Liver (tissue), 9 donors: ENCODE results near the gene BRD3. TPM values are rescaled to one million over a fixed set of nuclear protein-coding genes. Genes with fewer than 3 reads are reported as not detected.

ENCODE experiments used
- DNase-seq: peaks from one replicate; pipeline ENCODE4 v3.0.0-alpha.2; 2017; ENCODE audit warnings: low spot score
- H3K27ac ChIP-seq, 2 donors: one replicate each; pipeline ENCODE4 v1.7.0; 2013; ENCODE audit warnings: inconsistent platforms in 2 of 2, low read length in 2 of 2, control low read depth in 1 of 2, low read depth in 1 of 2, mild to moderate bottlenecking in 1 of 2
- H3K27me3 ChIP-seq, 4 donors: one replicate each; pipeline versions ENCODE4 v1.6.1 to v1.7.0; 2013; ENCODE audit warnings: low read length in 3 of 4, inconsistent platforms in 1 of 4, mild to moderate bottlenecking in 1 of 4, moderate library complexity in 1 of 4; ENCODE audit not compliant: control insufficient read depth in 4 of 4, insufficient read depth in 4 of 4
- H3K36me3 ChIP-seq, 4 donors: one replicate each; pipeline versions ENCODE4 v1.6.1 to v1.7.0; 2013; ENCODE audit warnings: low read length in 3 of 4, mild to moderate bottlenecking in 3 of 4, low read depth in 1 of 4, moderate library complexity in 1 of 4; ENCODE audit not compliant: control insufficient read depth in 4 of 4, insufficient read depth in 3 of 4
- H3K4me1 ChIP-seq, 4 donors: one replicate each; pipeline versions ENCODE4 v1.6.1 to v1.7.0; 2013; ENCODE audit warnings: low read length in 3 of 4, mild to moderate bottlenecking in 3 of 4, moderate library complexity in 1 of 4; ENCODE audit not compliant: control insufficient read depth in 4 of 4, insufficient read depth in 4 of 4
- H3K4me3 ChIP-seq, 3 donors: one replicate each; pipeline versions ENCODE4 v1.6.1 to v1.7.0; 2013; ENCODE audit warnings: low read length in 3 of 3, control low read depth in 1 of 3, low read depth in 1 of 3, mild to moderate bottlenecking in 1 of 3
- H3K9ac ChIP-seq, 2 donors: one replicate each; pipeline ENCODE4 v1.7.0; 2013; ENCODE audit warnings: low read length in 2 of 2, mild to moderate bottlenecking in 2 of 2, moderate library complexity in 2 of 2, control low read depth in 1 of 2, low read depth in 1 of 2
- H3K9me3 ChIP-seq, 4 donors: one replicate each; pipeline versions ENCODE4 v1.6.1 to v1.7.0; 2013; ENCODE audit warnings: low read length in 3 of 4; ENCODE audit not compliant: control insufficient read depth in 4 of 4
- CTCF ChIP-seq: fragments of 150-350 bp; IDR thresholded peaks from 2 replicates; pipeline ENCODE4 v1.5.1; 2017; ENCODE audit warnings: improper control_type of control experiment, low read depth, low read length; ENCODE audit not compliant: missing input control
- EGR1 ChIP-seq, 2 donors: IDR thresholded peaks; 2 replicates each; pipeline ENCODE4 v1.6.1; 2016 to 2018; ENCODE audit warnings: antibody characterized with exemption in 2 of 2, low read depth in 2 of 2
- FOXA1 ChIP-seq: IDR thresholded peaks from 2 replicates; pipeline ENCODE4 v1.6.1; 2016; ENCODE audit warnings: antibody characterized with exemption
- FOXA2 ChIP-seq: IDR thresholded peaks from 2 replicates; pipeline ENCODE4 v1.6.1; 2016; ENCODE audit warnings: antibody characterized with exemption
- GABPA ChIP-seq, 2 donors: IDR thresholded peaks in 1 of 2; conservative IDR thresholded peaks in 1 of 2; 2 replicates each; pipeline ENCODE4 v1.6.1; 2016; ENCODE audit warnings: antibody characterized with exemption in 2 of 2, mild to moderate bottlenecking in 1 of 2, moderate library complexity in 1 of 2
- HNF4A ChIP-seq, 2 donors: conservative IDR thresholded peaks; 2 replicates each; pipeline ENCODE4 v1.6.1; 2016; ENCODE audit warnings: antibody characterized with exemption in 2 of 2, mild to moderate bottlenecking in 2 of 2
- JUND ChIP-seq, 2 donors: IDR thresholded peaks; 2 replicates each; pipeline ENCODE4 v1.6.1; 2016; ENCODE audit warnings: antibody characterized with exemption in 2 of 2
- MAX ChIP-seq: IDR thresholded peaks from 2 replicates; pipeline ENCODE4 v1.6.1; 2016; ENCODE audit warnings: antibody characterized with exemption
- NR2F2 ChIP-seq: IDR thresholded peaks from 2 replicates; pipeline ENCODE4 v1.6.1; 2016; ENCODE audit warnings: antibody characterized with exemption
- RAD21 ChIP-seq, 2 donors: IDR thresholded peaks; 2 replicates each; pipeline ENCODE4 v1.6.1; 2016; ENCODE audit warnings: antibody characterized with exemption in 2 of 2, mild to moderate bottlenecking in 2 of 2
- RXRA ChIP-seq, 2 donors: IDR thresholded peaks; 2 replicates each; pipeline ENCODE4 v1.6.1; 2017 to 2018; ENCODE audit warnings: antibody characterized with exemption in 2 of 2, mild to moderate bottlenecking in 1 of 2
- SP1 ChIP-seq: IDR thresholded peaks from 2 replicates; pipeline ENCODE4 v1.6.1; 2018; ENCODE audit warnings: antibody characterized with exemption, mild to moderate bottlenecking
- TAF1 ChIP-seq: conservative IDR thresholded peaks from 2 replicates; pipeline ENCODE4 v1.6.1; 2016; ENCODE audit warnings: antibody characterized with exemption, mild to moderate bottlenecking
- YY1 ChIP-seq: IDR thresholded peaks from 2 replicates; pipeline ENCODE4 v1.6.1; 2016; ENCODE audit warnings: antibody characterized with exemption, mild to moderate bottlenecking
- ZBTB33 ChIP-seq: IDR thresholded peaks from 2 replicates; pipeline ENCODE4 v1.6.1; 2016; ENCODE audit warnings: antibody characterized with exemption
- WGBS: extraction: QIAGEN DNeasy Blood & Tissue Kit; methylation state at CpG from one replicate; pipeline ENCODE4 v1.1.7; 2013; 5-methylcytosine and 5-hydroxymethylcytosine counted together
- polyA plus RNA-seq, 2 donors: library from polyadenylated mRNA; stranded (reverse) in 1 of 2; unstranded in 1 of 2; fragments of 200-250 nt in 1 of 2; fragments of >200 nt in 1 of 2; fragmentation: Nextera tagmentation in 1 of 2; extraction: Ambion mirVana in 1 of 2; gene quantifications; one replicate each; pipeline versions ENCODE4 v1.2.1 to v1.2.3, GENCODE V29; 2013 to 2015
- total RNA-seq, 2 donors: library from RNA; depleted of rRNA; stranded (reverse); fragments of >200 nt; gene quantifications; one replicate each; pipeline ENCODE4 v1.2.3, GENCODE V29; 2014
- TF ChIP-seq, protein P1 (sequence below): IDR thresholded peaks from 2 replicates; pipeline ENCODE4 v1.6.1; 2016; ENCODE audit warnings: antibody characterized with exemption, mild to moderate bottlenecking
- donor health status: healthy.
- donor health status: healthy.
- donor health status: healthy.
- donor health status: healthy.
- donor health status: healthy.

BRD3 gene
- total and polyA plus RNA-seq, 4 donors = 7.2 to 17.7 (median 12.7) TPM

- Histone ChIP-seq H3K27me3 (no peaks in the 10 kb centered on the region), H3K9me3 (no peaks in the 10 kb centered on the region), H3K9ac (no peak overlapping the region), H3K4me1 (peaks cover 8 to 48% (median 27%) of the 10 kb centered on the region in 4 donors), H3K4me3 (no peak overlapping the region), H3K36me3 (no peaks in the 10 kb centered on the region), H3K27ac (no peak overlapping the region)
- DNase-seq = no peak
- TF ChIP-seq TAF1 (no peak), HNF4A (conservative IDR thresholded peaks at IDR 0.05) (no peak), ZBTB33 (no peak), YY1 (no peak), JUND (IDR thresholded peaks at IDR 0.05) (no peak), FOXA1 (no peak), EGR1 (IDR thresholded peaks at IDR 0.05; ENCODE audit: low read depth in 2 of 2) (no peak), RXRA (IDR thresholded peaks at IDR 0.05) (no peak)
- WGBS = 94% methylated on average over 7 of the region's 7 CpGs
Measured at GRCh38 chr9:134064711-134065110, 3.1 kb downstream of the BRD3 start.

DNA sequence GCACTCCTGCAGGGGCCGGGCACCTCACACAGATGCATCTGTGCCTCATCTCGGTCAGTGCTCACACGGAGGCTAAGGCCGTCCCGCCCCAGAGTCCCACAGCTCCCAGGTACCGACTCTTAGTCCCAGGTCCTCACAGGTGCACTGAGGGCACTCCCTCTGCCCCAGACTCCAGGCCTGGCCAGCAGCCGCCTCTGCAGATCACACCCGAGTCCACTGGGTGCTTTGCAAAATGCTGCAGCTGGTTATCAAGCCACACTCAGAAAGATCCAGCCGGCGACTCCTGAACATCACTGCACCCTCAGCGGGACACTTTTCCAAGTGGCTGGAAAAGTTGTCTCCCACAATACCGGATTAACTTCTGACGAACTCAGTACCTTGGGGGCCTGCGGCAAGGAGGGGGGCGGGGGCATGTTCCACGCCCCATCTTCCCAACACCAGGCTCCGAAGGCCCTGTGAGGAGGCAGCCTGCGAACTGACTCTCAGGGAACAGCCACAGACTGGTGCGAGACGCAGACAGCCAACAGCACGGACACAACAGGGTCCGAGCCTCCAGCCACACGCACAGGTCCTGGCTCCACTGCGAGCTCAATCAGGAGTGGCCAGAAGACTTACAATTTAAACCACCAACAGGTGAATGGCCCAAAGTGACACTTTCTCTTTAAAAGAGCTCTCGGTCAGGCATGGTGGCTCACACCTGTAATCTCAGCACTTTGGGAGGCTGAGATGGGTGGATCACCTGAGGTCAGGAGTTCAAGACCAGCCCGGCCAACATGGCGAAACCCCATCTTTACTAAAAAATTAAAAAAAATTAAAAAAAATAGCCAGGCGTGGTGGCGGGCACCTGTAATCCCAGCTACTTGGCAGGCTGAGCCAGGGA lies 4.0 kb downstream of the BRD3 start:
- H3K4me3 ChIP-seq = no peak overlapping the region
- no peak overlapping the region for H3K9ac ChIP-seq
- H3K27me3 ChIP-seq = no peaks in the 10 kb centered on the region
- DNase-seq = no peak
- H3K9me3 ChIP-seq = no peaks in the 10 kb centered on the region
- no peak overlapping the region for H3K27ac ChIP-seq
- WGBS = 96% methylated on average over 29 of the region's 29 CpGs
- peaks cover 14 to 52% (median 36%) of the 10 kb centered on the region in 4 donors for H3K4me1 ChIP-seq
- no peaks in the 10 kb centered on the region for H3K36me3 ChIP-seq
- TF ChIP-seq JUND (IDR thresholded peaks at IDR 0.05) (no peak), RXRA (IDR thresholded peaks at IDR 0.05) (no peak), SP1 (no peak)

GRCh38 chr9:134063088-134063570 lies 4.7 kb downstream of the BRD3 start:
- Histone ChIP-seq H3K4me1 (peaks cover 16 to 59% (median 41%) of the 10 kb centered on the region in 4 donors), H3K4me3 (no peak overlapping the region), H3K27ac (no peak overlapping the region), H3K36me3 (no peaks in the 10 kb centered on the region), H3K9ac (no peak overlapping the region), H3K27me3 (no peaks in the 10 kb centered on the region), H3K9me3 (no peaks in the 10 kb centered on the region)
- no peak for DNase-seq
- WGBS = 95% methylated on average over 15 of the region's 15 CpGs
- TF ChIP-seq CTCF (no peak), RAD21 (IDR thresholded peaks at IDR 0.05) (no peak), NR2F2 (no peak), YY1 (no peak), RXRA (IDR thresholded peaks at IDR 0.05) (no peak), ZBTB33 (no peak), JUND (IDR thresholded peaks at IDR 0.05) (no peak), FOXA2 (no peak), TAF1 (no peak), HNF4A (conservative IDR thresholded peaks at IDR 0.05) (no peak), GABPA (IDR thresholded peaks at IDR 0.05 in 1 of 2, conservative IDR thresholded peaks at IDR 0.05 in 1 of 2) (no peak), EGR1 (IDR thresholded peaks at IDR 0.05; ENCODE audit: low read depth in 2 of 2) (no peak), SP1 (no peak), MAX (no peak)
- TF ChIP-seq, protein P1, sequence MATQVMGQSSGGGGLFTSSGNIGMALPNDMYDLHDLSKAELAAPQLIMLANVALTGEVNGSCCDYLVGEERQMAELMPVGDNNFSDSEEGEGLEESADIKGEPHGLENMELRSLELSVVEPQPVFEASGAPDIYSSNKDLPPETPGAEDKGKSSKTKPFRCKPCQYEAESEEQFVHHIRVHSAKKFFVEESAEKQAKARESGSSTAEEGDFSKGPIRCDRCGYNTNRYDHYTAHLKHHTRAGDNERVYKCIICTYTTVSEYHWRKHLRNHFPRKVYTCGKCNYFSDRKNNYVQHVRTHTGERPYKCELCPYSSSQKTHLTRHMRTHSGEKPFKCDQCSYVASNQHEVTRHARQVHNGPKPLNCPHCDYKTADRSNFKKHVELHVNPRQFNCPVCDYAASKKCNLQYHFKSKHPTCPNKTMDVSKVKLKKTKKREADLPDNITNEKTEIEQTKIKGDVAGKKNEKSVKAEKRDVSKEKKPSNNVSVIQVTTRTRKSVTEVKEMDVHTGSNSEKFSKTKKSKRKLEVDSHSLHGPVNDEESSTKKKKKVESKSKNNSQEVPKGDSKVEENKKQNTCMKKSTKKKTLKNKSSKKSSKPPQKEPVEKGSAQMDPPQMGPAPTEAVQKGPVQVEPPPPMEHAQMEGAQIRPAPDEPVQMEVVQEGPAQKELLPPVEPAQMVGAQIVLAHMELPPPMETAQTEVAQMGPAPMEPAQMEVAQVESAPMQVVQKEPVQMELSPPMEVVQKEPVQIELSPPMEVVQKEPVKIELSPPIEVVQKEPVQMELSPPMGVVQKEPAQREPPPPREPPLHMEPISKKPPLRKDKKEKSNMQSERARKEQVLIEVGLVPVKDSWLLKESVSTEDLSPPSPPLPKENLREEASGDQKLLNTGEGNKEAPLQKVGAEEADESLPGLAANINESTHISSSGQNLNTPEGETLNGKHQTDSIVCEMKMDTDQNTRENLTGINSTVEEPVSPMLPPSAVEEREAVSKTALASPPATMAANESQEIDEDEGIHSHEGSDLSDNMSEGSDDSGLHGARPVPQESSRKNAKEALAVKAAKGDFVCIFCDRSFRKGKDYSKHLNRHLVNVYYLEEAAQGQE = no peak
